ENCODE results near the gene FRMD5. TPM values are rescaled to one million over a fixed set of nuclear protein-coding genes. Genes with fewer than 3 reads are reported as not detected.
"Not testable (repeated sequence)": the region's sequence is repeated elsewhere in the genome, so short reads cannot be mapped to it uniquely, and the experiment has no call there.

Gene FRMD5
- polyA plus RNA-seq, 3 donors = not detected

DNA sequence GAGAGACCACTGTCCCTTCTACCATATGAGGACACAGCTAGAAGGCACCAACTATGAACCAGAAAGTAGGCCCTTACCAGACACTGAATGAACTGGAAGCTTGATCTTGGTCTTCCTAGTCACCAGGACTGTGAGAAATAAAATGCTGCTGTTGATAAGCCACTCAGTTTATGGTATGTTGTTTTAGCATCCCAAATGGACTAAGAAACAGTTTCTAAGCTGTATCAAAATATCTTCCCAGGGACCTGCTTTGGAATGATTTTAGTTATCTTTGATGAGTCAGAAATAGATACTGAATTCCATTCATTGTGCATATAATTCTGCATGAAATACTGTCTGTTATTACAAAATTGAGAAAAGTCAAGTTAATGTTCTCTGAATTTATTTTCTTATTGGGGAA is 349.6 kb downstream of the FRMD5 start:
- H3K4me3 Mint-ChIP-seq = no peak overlapping the region
- no peaks in the 10 kb centered on the region for H3K79me2 ChIP-seq (ENCODE audit: insufficient read depth, low read length)
- intact Hi-C loops (cut with micrococcal nuclease) = no loop called here
- H3K4me3 ChIP-seq (replicated peaks in 1 of 3; ENCODE audit: low read depth in 2 of 3, low read length in 3 of 3) = no peak overlapping the region
- H3K4me1 ChIP-seq (ENCODE audit: control insufficient read depth in 1 of 2, insufficient read depth in 2 of 2, low read length in 2 of 2) = no peaks in the 10 kb centered on the region
- H3K27me3 Mint-ChIP-seq (ENCODE audit: low read depth in 3 of 3) = peaks cover 0 to 1% (median 0%) of the 10 kb centered on the region in 3 donors
- no peaks in the 10 kb centered on the region for H3K4me1 Mint-ChIP-seq
- H3K36me3 ChIP-seq (replicated peaks in 1 of 2; ENCODE audit: control insufficient read depth in 1 of 2, insufficient read depth in 2 of 2, low read length in 2 of 2) = peaks cover 10 to 38% of the 10 kb centered on the region in 2 donors
- peaks cover 17 to 60% of the 10 kb centered on the region in 2 donors for H3K36me3 Mint-ChIP-seq
- H3K27ac Mint-ChIP-seq = no peak overlapping the region
- no peak overlapping the region for H3K27ac ChIP-seq (ENCODE audit: low read depth in 1 of 2, low read length in 2 of 2)
- TF ChIP-seq, protein P1, sequence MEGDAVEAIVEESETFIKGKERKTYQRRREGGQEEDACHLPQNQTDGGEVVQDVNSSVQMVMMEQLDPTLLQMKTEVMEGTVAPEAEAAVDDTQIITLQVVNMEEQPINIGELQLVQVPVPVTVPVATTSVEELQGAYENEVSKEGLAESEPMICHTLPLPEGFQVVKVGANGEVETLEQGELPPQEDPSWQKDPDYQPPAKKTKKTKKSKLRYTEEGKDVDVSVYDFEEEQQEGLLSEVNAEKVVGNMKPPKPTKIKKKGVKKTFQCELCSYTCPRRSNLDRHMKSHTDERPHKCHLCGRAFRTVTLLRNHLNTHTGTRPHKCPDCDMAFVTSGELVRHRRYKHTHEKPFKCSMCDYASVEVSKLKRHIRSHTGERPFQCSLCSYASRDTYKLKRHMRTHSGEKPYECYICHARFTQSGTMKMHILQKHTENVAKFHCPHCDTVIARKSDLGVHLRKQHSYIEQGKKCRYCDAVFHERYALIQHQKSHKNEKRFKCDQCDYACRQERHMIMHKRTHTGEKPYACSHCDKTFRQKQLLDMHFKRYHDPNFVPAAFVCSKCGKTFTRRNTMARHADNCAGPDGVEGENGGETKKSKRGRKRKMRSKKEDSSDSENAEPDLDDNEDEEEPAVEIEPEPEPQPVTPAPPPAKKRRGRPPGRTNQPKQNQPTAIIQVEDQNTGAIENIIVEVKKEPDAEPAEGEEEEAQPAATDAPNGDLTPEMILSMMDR (IDR thresholded peaks at IDR 0.05) = no peak
- no peak overlapping the region for H3K9ac ChIP-seq (ENCODE audit: insufficient read depth, low read length, poor library complexity, severe bottlenecking)
- no peak overlapping the region for H3K4me2 ChIP-seq (replicated peaks; ENCODE audit: extremely low read depth, low read length, poor library complexity, severe bottlenecking)
- H4K20me1 ChIP-seq (ENCODE audit: insufficient read depth, low read length) = no peaks in the 10 kb centered on the region
- DNase-seq = no peak
- H3K9me3 ChIP-seq (replicated peaks in 1 of 2; ENCODE audit: control insufficient read depth in 1 of 2, insufficient read depth in 1 of 2, low read length in 2 of 2) = no peaks in the 10 kb centered on the region
- H3K9me3 Mint-ChIP-seq = no peaks in the 10 kb centered on the region
- no peaks in the 10 kb centered on the region for H3K27me3 ChIP-seq (ENCODE audit: control insufficient read depth in 2 of 2, insufficient read depth in 2 of 2, low read length in 2 of 2)
- H2AFZ ChIP-seq (ENCODE audit: insufficient read depth, low read depth, low read length, poor library complexity, severe bottlenecking) = no peak overlapping the region

DNA sequence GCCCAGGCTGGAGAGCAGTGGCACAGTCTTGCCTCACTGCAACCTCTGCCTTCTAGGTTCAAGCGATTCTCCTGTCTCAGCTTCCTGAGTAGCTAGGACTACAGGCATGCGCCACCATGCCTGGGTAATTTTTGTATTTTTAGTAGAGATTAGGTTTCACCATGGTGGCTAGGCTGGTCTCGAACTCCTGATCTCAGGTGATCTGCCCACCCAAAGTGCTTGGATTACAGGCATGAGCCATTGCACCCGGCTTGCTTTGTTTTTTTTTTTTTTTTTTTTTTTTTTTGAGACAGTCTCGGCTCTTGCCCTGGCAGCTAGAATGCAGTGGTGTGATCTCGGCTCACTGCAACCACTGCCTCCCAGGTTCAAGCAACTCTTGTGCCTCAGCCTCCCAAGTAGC is 362.6 kb downstream of the FRMD5 start:
- H3K4me1 ChIP-seq (ENCODE audit: control insufficient read depth in 1 of 2, insufficient read depth in 2 of 2, low read length in 2 of 2); H4K20me1 ChIP-seq (ENCODE audit: insufficient read depth, low read length); H3K27me3 Mint-ChIP-seq (ENCODE audit: low read depth in 3 of 3); intact Hi-C loops (cut with micrococcal nuclease); H3K9ac ChIP-seq (ENCODE audit: insufficient read depth, low read length, poor library complexity, severe bottlenecking); H3K27me3 ChIP-seq (ENCODE audit: control insufficient read depth in 2 of 2, insufficient read depth in 2 of 2, low read length in 2 of 2); DNase-seq; H3K4me2 ChIP-seq (replicated peaks; ENCODE audit: extremely low read depth, low read length, poor library complexity, severe bottlenecking); H3K4me3 ChIP-seq (replicated peaks in 1 of 3; ENCODE audit: low read depth in 2 of 3, low read length in 3 of 3); H3K4me3 Mint-ChIP-seq; H3K9me3 Mint-ChIP-seq; H3K9me3 ChIP-seq (replicated peaks in 1 of 2; ENCODE audit: control insufficient read depth in 1 of 2, insufficient read depth in 1 of 2, low read length in 2 of 2); H2AFZ ChIP-seq (ENCODE audit: insufficient read depth, low read depth, low read length, poor library complexity, severe bottlenecking): not testable (repeated sequence)
- peaks cover 9 to 19% of the 10 kb centered on the region in 2 donors for H3K36me3 ChIP-seq (replicated peaks in 1 of 2; ENCODE audit: control insufficient read depth in 1 of 2, insufficient read depth in 2 of 2, low read length in 2 of 2)
- peaks cover 65% of the 10 kb centered on the region for H3K79me2 ChIP-seq (ENCODE audit: insufficient read depth, low read length)
- H3K36me3 Mint-ChIP-seq = peaks cover 16 to 36% of the 10 kb centered on the region in 2 donors
- peaks cover 15% of the 10 kb centered on the region for H3K4me1 Mint-ChIP-seq
- 100% methylated on average over 2 of the region's 6 CpGs for WGBS (ENCODE audit: insufficient coverage)
- H3K27ac Mint-ChIP-seq = peak overlapping the region in 4 of 7 donors; percentile 30 to 87 (median 46)
- peak overlapping the region in 1 of 2 donors; percentile 15 for H3K27ac ChIP-seq (ENCODE audit: low read depth in 1 of 2, low read length in 2 of 2)

DNA sequence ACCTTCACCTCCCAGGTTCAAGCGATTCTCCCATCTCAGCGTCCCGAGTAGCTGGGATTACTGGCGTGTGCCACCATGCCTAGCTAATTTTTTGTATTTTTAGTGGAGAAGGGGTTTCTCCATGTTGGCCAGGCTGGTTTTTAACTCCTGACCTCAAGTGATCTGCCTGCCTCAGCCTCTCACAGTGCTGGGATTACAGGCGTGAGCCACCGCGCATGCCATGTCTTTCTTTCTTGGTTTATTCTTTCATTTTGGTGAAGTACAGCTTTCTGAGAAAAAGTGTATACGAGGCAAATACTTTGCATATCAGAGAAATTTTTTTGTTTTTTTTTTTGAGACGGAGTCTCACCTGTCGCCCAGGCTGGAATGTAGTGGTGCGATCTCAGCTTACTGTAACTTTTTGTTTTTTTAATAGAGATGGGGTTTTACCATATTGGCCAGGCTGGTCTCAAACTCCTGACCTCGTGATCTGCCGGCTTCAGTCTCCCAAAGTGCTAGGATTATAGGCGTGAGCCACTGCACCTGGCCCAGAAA is 363.5 kb downstream of the FRMD5 start:
- H3K27ac Mint-ChIP-seq = peak overlapping the region in 2 of 7 donors; percentile 1 to 37
- H3K27ac ChIP-seq (ENCODE audit: low read depth in 1 of 2, low read length in 2 of 2) = peak overlapping the region in 1 of 2 donors; percentile 15
- intact Hi-C loops (cut with micrococcal nuclease); H3K4me2 ChIP-seq (replicated peaks; ENCODE audit: extremely low read depth, low read length, poor library complexity, severe bottlenecking); H3K9me3 Mint-ChIP-seq; H3K9me3 ChIP-seq (replicated peaks in 1 of 2; ENCODE audit: control insufficient read depth in 1 of 2, insufficient read depth in 1 of 2, low read length in 2 of 2); H3K4me3 Mint-ChIP-seq; H3K9ac ChIP-seq (ENCODE audit: insufficient read depth, low read length, poor library complexity, severe bottlenecking); H4K20me1 ChIP-seq (ENCODE audit: insufficient read depth, low read length); DNase-seq; H3K4me3 ChIP-seq (replicated peaks in 1 of 3; ENCODE audit: low read depth in 2 of 3, low read length in 3 of 3); H3K27me3 Mint-ChIP-seq (ENCODE audit: low read depth in 3 of 3); H3K27me3 ChIP-seq (ENCODE audit: control insufficient read depth in 2 of 2, insufficient read depth in 2 of 2, low read length in 2 of 2): not testable (repeated sequence)
- peak overlapping the region; percentile 6 for H2AFZ ChIP-seq (ENCODE audit: insufficient read depth, low read depth, low read length, poor library complexity, severe bottlenecking)
- peaks cover 22% of the 10 kb centered on the region for H3K4me1 Mint-ChIP-seq
- peaks cover 9 to 18% of the 10 kb centered on the region in 2 donors for H3K36me3 ChIP-seq (replicated peaks in 1 of 2; ENCODE audit: control insufficient read depth in 1 of 2, insufficient read depth in 2 of 2, low read length in 2 of 2)
- peaks cover 13 to 36% of the 10 kb centered on the region in 2 donors for H3K36me3 Mint-ChIP-seq
- H3K79me2 ChIP-seq (ENCODE audit: insufficient read depth, low read length) = peaks cover 74% of the 10 kb centered on the region
- 100% methylated on average over 5 of the region's 14 CpGs for WGBS (ENCODE audit: insufficient coverage)
- peaks cover 7 to 17% of the 10 kb centered on the region in 2 donors for H3K4me1 ChIP-seq (ENCODE audit: control insufficient read depth in 1 of 2, insufficient read depth in 2 of 2, low read length in 2 of 2)

DNA sequence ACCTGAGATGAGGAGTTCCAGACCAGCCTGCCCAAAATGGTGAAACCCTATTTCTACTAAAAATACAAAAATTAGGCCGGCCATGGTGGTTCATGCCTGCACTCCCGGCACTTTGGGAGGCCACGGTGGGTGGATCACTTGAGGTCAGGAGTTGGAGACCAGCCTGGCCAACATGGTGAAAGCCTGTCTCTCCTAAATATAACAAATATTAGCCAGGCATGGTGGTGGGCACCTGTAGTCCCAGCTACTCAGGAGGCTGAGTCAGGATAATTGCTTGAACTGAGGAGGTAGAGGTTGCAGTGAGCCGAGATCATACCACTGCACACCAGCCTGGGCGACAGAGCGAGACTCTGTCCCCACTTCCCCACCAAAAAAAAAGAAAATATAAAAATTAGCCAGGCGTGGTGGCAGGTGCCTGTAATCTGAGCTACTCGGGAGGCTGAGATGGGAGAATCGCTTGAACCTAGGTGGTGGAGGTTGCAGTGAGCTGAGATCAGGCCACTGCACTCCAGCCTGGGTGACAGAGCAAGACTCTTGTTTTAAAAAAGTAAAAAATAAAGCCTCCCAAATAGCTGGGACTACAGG is 364.3 kb downstream of the FRMD5 start:
- Mint-ChIP-seq H3K27ac (peak overlapping the region in 3 of 7 donors; percentile 37 to 68 (median 45)), H3K36me3 (peaks cover 8 to 28% of the 10 kb centered on the region in 2 donors), H3K4me1 (peaks cover 25% of the 10 kb centered on the region)
- H3K9me3 Mint-ChIP-seq; H4K20me1 ChIP-seq (ENCODE audit: insufficient read depth, low read length); DNase-seq; H2AFZ ChIP-seq (ENCODE audit: insufficient read depth, low read depth, low read length, poor library complexity, severe bottlenecking); H3K27me3 Mint-ChIP-seq (ENCODE audit: low read depth in 3 of 3); H3K4me3 Mint-ChIP-seq; intact Hi-C loops (cut with micrococcal nuclease); H3K27me3 ChIP-seq (ENCODE audit: control insufficient read depth in 2 of 2, insufficient read depth in 2 of 2, low read length in 2 of 2); H3K4me3 ChIP-seq (replicated peaks in 1 of 3; ENCODE audit: low read depth in 2 of 3, low read length in 3 of 3); H3K9me3 ChIP-seq (replicated peaks in 1 of 2; ENCODE audit: control insufficient read depth in 1 of 2, insufficient read depth in 1 of 2, low read length in 2 of 2); H3K4me2 ChIP-seq (replicated peaks; ENCODE audit: extremely low read depth, low read length, poor library complexity, severe bottlenecking); H3K9ac ChIP-seq (ENCODE audit: insufficient read depth, low read length, poor library complexity, severe bottlenecking): not testable (repeated sequence)
- peaks cover 82% of the 10 kb centered on the region for H3K79me2 ChIP-seq (ENCODE audit: insufficient read depth, low read length)
- H3K27ac ChIP-seq (ENCODE audit: low read depth in 1 of 2, low read length in 2 of 2) = peak overlapping the region in 1 of 2 donors; percentile 15
- H3K4me1 ChIP-seq (ENCODE audit: control insufficient read depth in 1 of 2, insufficient read depth in 2 of 2, low read length in 2 of 2) = peaks cover 12 to 24% of the 10 kb centered on the region in 2 donors
- 97% methylated on average over 5 of the region's 9 CpGs for WGBS (ENCODE audit: insufficient coverage)
- H3K36me3 ChIP-seq (replicated peaks in 1 of 2; ENCODE audit: control insufficient read depth in 1 of 2, insufficient read depth in 2 of 2, low read length in 2 of 2) = peaks cover 2 to 10% of the 10 kb centered on the region in 2 donors
